Gastrocnemius medialis (tissue), 4 donors: Measurements from ENCODE around the gene TRIM47. TPM values are rescaled to one million over a fixed set of nuclear protein-coding genes. Genes with fewer than 3 reads are reported as not detected.

Experiments
- ATAC-seq, 2 donors: fragments of 150-250 bp; one replicate each; pipeline ENCODE4 v1.9.1; 2016
- DNase-seq, 2 donors: peaks; one replicate each; pipeline ENCODE4 v3.0.0-alpha.2; 2019
- H3K27ac ChIP-seq, 4 donors: fragments of 200-600 bp; sonication (generic); 1 replicate in 1 of 4; 2 replicates in 3 of 4; pipeline ENCODE4 v1.5.1; 2016 to 2018; ENCODE audit warnings: mild to moderate bottlenecking in 2 of 4, moderate library complexity in 1 of 4
- H3K27me3 ChIP-seq, 3 donors: fragments of 200-600 bp; sonication (generic) in 2 of 3; 1 replicate in 1 of 3; 2 replicates in 2 of 3; pipeline versions ENCODE4 v1.5.1 to v1.6.0; 2016 to 2019; ENCODE audit warnings: mild to moderate bottlenecking in 1 of 3, moderate library complexity in 1 of 3
- H3K36me3 ChIP-seq, 2 donors: fragments of 200-600 bp; sonication (generic) in 1 of 2; one replicate each; pipeline ENCODE4 v1.5.1; 2017 to 2018
- H3K4me1 ChIP-seq, 2 donors: fragments of 200-600 bp; sonication (generic) in 1 of 2; one replicate each; pipeline ENCODE4 v1.5.1; 2016 to 2017; ENCODE audit warnings: mild to moderate bottlenecking in 2 of 2
- H3K4me3 ChIP-seq, 4 donors: fragments of 200-600 bp; sonication (generic) in 3 of 4; 1 replicate in 1 of 4; 2 replicates in 3 of 4; pipeline ENCODE4 v1.5.1; 2016 to 2019; ENCODE audit warnings: mild to moderate bottlenecking in 2 of 4
- H3K9me3 ChIP-seq, 3 donors: fragments of 200-600 bp; sonication (generic) in 2 of 3; 1 replicate in 1 of 3; 2 replicates in 2 of 3; pipeline ENCODE4 v1.5.1; 2016 to 2019
- CTCF ChIP-seq, 5 experiments: fragments of 450-650 bp in 3 of 5; fragments of 200-600 bp in 2 of 5; sonication (generic) in 2 of 5; IDR thresholded peaks in 4 of 5; conservative IDR thresholded peaks in 1 of 5; 1 replicate in 4 of 5; 2 replicates in 1 of 5; pipeline ENCODE4 v1.5.1; 2016 to 2019; ENCODE audit warnings: antibody characterized with exemption in 5 of 5, mild to moderate bottlenecking in 3 of 5, moderate library complexity in 3 of 5
- POLR2A ChIP-seq, 2 donors: fragments of 450-650 bp; IDR thresholded peaks; one replicate each; pipeline ENCODE4 v1.6.1; 2017; ENCODE audit warnings: antibody characterized with exemption in 2 of 2, mild to moderate bottlenecking in 2 of 2, moderate library complexity in 2 of 2
- in situ Hi-C, 4 donors: fragments of 200-750 bp; cut with MboI; loops; one replicate each; pipeline versions ENCODE4 v1.15.0 to v1.8.0; 2017; ENCODE audit warnings: low sequenced_read_pairs in 4 of 4
- intact Hi-C: fragments of 100-400 bp; cut with DNase I; formaldehyde crosslinking; loops from one replicate; pipeline ENCODE4 v1.15.1; 2023; ENCODE audit warnings: low total_unique reads
- total RNA-seq, 4 donors: library from RNA; depleted of rRNA; stranded (reverse); fragments of >200 nt; gene quantifications; one replicate each; pipeline versions ENCODE4 v1.1.0 to v1.2.3, GENCODE V29; 2016

TRIM47 gene
- total RNA-seq, 4 donors from 2014 or later = 9.5 to 18.4 (median 15.5) TPM

- intact Hi-C loops = no loop called here
- Histone ChIP-seq H3K4me3 (no peak overlapping the region), H3K4me1 (no peaks in the 10 kb centered on the region), H3K27me3 (no peaks in the 10 kb centered on the region), H3K27ac (no peak overlapping the region), H3K9me3 (no peaks in the 10 kb centered on the region), H3K36me3 (peaks cover 3 to 26% of the 10 kb centered on the region in 2 donors)
- no peak for DNase-seq
- no peak for ATAC-seq
- no peak for TF ChIP-seq POLR2A (IDR thresholded peaks at IDR 0.05)
- no peak for TF ChIP-seq CTCF (IDR thresholded peaks at IDR 0.05 in 4 of 5, conservative IDR thresholded peaks at IDR 0.05 in 1 of 5)
- in situ Hi-C loops = no loop called here
These were observed 40.5 kb downstream of the TRIM47 start for GRCh38 chr17:75837899-75838298.

GRCh38 chr17:75836605-75837004, 41.8 kb downstream of the TRIM47 start:
- intact Hi-C loops = no loop called here
- Histone ChIP-seq H3K4me3 (no peak overlapping the region), H3K4me1 (no peaks in the 10 kb centered on the region), H3K9me3 (no peaks in the 10 kb centered on the region), H3K27me3 (no peaks in the 10 kb centered on the region), H3K27ac (no peak overlapping the region), H3K36me3 (peaks cover 3 to 33% of the 10 kb centered on the region in 2 donors)
- in situ Hi-C loops = no loop called here
- no peak for TF ChIP-seq POLR2A (IDR thresholded peaks at IDR 0.05)
- TF ChIP-seq CTCF (IDR thresholded peaks at IDR 0.05 in 4 of 5, conservative IDR thresholded peaks at IDR 0.05 in 1 of 5) = no peak
- no peak for DNase-seq
- no peak for ATAC-seq

- Histone ChIP-seq H3K27ac (no peak overlapping the region), H3K9me3 (no peaks in the 10 kb centered on the region), H3K27me3 (no peaks in the 10 kb centered on the region), H3K36me3 (peaks cover 3 to 41% of the 10 kb centered on the region in 2 donors), H3K4me1 (no peaks in the 10 kb centered on the region), H3K4me3 (no peak overlapping the region)
- no peak for TF ChIP-seq POLR2A (IDR thresholded peaks at IDR 0.05)
- no peak for TF ChIP-seq CTCF (IDR thresholded peaks at IDR 0.05 in 4 of 5, conservative IDR thresholded peaks at IDR 0.05 in 1 of 5)
- ATAC-seq (no peak), DNase-seq (no peak)
- intact Hi-C loops = no loop called here
- in situ Hi-C loops = no loop called here
These were observed 42.8 kb downstream of the TRIM47 start for GRCh38 chr17:75835654-75835987.

- H3K27me3 ChIP-seq = no peaks in the 10 kb centered on the region
- DNase-seq (no peak), ATAC-seq (no peak)
- H3K4me3 ChIP-seq = no peak overlapping the region
- peak overlapping the region in 1 of 4 donors; percentile 9 for H3K27ac ChIP-seq
- in situ Hi-C loops (no loop called here), intact Hi-C loops (no loop called here)
- TF ChIP-seq POLR2A (IDR thresholded peaks at IDR 0.05) (no peak), CTCF (IDR thresholded peaks at IDR 0.05 in 4 of 5, conservative IDR thresholded peaks at IDR 0.05 in 1 of 5) (no peak)
- H3K9me3 ChIP-seq = no peaks in the 10 kb centered on the region
- no peaks in the 10 kb centered on the region for H3K4me1 ChIP-seq
- H3K36me3 ChIP-seq = peaks cover 3 to 42% of the 10 kb centered on the region in 2 donors
These were observed 43.3 kb downstream of the TRIM47 start for GRCh38 chr17:75834928-75835653.
